Loucy (cell line): Measurements from ENCODE around the gene PSMD3.
"Not testable (repeated sequence)": the region's sequence is repeated elsewhere in the genome, so short reads cannot be mapped to it uniquely, and the experiment has no call there.

Source experiments
- CTCF ChIP-seq: fragments of 200-600 bp; sonication (generic); conservative IDR thresholded peaks from 2 replicates; pipeline ENCODE4 v1.5.1; 2014; ENCODE audit warnings: mild to moderate bottlenecking, antibody characterized with exemption, low read length
- EZH2phosphoT487 ChIP-seq: fragments of 200-600 bp; IDR thresholded peaks from 2 replicates; pipeline ENCODE4 v1.6.1; 2018; ENCODE audit warnings: antibody characterized with exemption, mild to moderate bottlenecking, moderate library complexity, borderline replicate concordance

- not testable (repeated sequence) for TF ChIP-seq CTCF, EZH2phosphoT487
Measured at GRCh38 chr17:40012017-40012647, 31.5 kb downstream of the PSMD3 start.
